Measurements from ENCODE around the gene RINT1. TPM values are rescaled to one million over a fixed set of nuclear protein-coding genes. Genes with fewer than 3 reads are reported as not detected.

The RINT1 gene
- total RNA-seq, 3 donors from 2014 or later (not counting 1 experiment from before 2014, with no cell fraction given) = 35.1 to 37.3 (median 37.0) TPM

DNA sequence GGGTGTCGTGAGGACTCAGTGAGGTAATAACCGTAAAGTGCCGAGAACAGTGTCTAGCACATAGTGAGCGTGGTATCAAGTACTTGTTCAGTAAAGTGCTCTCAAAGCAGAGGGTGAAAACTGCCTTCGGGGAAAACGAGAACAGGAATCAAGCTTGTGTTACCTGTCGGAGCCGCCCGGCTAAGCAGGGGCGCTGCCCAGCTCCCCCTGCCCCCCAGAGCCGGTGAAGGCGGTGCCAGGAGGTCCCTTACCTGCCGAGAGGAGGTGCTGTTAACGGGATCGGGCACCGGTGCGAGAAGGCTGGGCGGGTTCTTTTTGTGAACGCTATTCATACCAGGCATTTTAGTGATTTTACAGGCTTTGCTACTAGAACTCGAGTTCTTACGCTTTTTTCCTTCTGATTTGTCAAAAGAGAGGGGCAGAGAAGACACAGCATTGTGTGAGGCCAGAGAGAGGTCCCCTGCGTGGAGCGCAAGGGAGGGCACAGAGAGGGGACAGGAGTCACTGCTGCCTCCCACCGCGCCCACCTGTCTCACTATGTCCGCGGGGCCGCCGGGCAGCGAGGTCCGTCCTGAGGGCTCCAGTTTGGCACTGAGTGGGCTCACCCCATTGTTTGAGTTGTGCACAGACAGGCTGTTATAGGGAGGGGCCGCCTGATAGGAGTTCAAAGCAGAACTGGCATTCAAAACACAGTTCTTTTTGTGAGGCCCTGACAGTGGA, 81.8 kb downstream of the RINT1 start:
- no peak for DNase-seq
- intact Hi-C loops (cut with micrococcal nuclease) = no loop called here
- Mint-ChIP-seq H3K27me3 (ENCODE audit: low read depth in 2 of 2) (no peaks in the 10 kb centered on the region), H3K4me1 (no peaks in the 10 kb centered on the region), H3K4me3 (no peak overlapping the region), H3K36me3 (peaks cover 12% of the 10 kb centered on the region), H3K9me3 (no peaks in the 10 kb centered on the region), H3K27ac (no peak overlapping the region)
- H3K36me3 ChIP-seq (ENCODE audit: control insufficient read depth, insufficient read depth, low read length) = peaks cover 15% of the 10 kb centered on the region
- no peak for ATAC-seq
- TF ChIP-seq, protein P1, sequence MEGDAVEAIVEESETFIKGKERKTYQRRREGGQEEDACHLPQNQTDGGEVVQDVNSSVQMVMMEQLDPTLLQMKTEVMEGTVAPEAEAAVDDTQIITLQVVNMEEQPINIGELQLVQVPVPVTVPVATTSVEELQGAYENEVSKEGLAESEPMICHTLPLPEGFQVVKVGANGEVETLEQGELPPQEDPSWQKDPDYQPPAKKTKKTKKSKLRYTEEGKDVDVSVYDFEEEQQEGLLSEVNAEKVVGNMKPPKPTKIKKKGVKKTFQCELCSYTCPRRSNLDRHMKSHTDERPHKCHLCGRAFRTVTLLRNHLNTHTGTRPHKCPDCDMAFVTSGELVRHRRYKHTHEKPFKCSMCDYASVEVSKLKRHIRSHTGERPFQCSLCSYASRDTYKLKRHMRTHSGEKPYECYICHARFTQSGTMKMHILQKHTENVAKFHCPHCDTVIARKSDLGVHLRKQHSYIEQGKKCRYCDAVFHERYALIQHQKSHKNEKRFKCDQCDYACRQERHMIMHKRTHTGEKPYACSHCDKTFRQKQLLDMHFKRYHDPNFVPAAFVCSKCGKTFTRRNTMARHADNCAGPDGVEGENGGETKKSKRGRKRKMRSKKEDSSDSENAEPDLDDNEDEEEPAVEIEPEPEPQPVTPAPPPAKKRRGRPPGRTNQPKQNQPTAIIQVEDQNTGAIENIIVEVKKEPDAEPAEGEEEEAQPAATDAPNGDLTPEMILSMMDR (IDR thresholded peaks at IDR 0.05) = no peak
- H3K9me3 ChIP-seq (ENCODE audit: control insufficient read depth, insufficient read depth, low read length) = no peaks in the 10 kb centered on the region
- H3K27me3 ChIP-seq (ENCODE audit: control insufficient read depth, insufficient read depth, low read length) = no peaks in the 10 kb centered on the region
- no peaks in the 10 kb centered on the region for H3K4me1 ChIP-seq (ENCODE audit: control insufficient read depth, insufficient read depth, low read length)
- H3K4me3 ChIP-seq (ENCODE audit: low read length) = no peak overlapping the region
- no peak overlapping the region for H3K27ac ChIP-seq (ENCODE audit: low read length)
- WGBS (ENCODE audit: insufficient coverage) = 97% methylated on average over 32 of the region's 32 CpGs

DNA sequence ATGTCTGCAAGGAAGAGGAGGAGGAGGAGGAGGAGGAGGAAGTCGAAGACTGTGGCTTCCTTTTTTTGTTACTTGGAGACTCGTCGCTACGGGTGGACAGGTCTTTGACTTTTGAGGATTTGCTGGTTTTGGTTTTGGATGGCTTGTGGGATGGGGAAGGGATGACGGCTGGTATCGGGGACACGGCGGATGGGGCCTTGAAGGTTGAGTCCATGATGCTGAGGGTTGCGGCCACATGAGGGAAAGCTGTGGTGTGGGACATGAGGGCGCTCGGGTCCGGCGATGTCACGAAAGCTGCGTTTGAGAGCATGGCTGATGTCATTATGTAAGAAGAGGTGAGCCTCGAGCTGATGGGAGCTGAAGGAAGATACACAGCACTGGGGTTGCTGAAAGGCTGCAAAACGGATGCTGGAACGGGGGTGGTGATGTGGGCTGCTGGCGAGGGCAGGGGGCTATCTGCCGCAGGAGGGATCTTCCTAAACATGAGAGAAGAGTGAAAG, 82.4 kb downstream of the RINT1 start:
- H3K36me3 ChIP-seq (ENCODE audit: control insufficient read depth, insufficient read depth, low read length) = peaks cover 15% of the 10 kb centered on the region
- H3K36me3 Mint-ChIP-seq = peaks cover 12% of the 10 kb centered on the region
- DNase-seq = no peak

More for the DNA sequence above, 82.4 kb downstream of the RINT1 start:
- no peaks in the 10 kb centered on the region for H3K27me3 Mint-ChIP-seq (ENCODE audit: low read depth in 2 of 2)
- WGBS (ENCODE audit: insufficient coverage) = 94% methylated on average over 20 of the region's 20 CpGs
- no peak overlapping the region for H3K27ac ChIP-seq (ENCODE audit: low read length)
- H3K9me3 ChIP-seq (ENCODE audit: control insufficient read depth, insufficient read depth, low read length) = no peaks in the 10 kb centered on the region
- no peaks in the 10 kb centered on the region for H3K9me3 Mint-ChIP-seq
- H3K4me1 ChIP-seq (ENCODE audit: control insufficient read depth, insufficient read depth, low read length) = no peaks in the 10 kb centered on the region
- no peak overlapping the region for H3K4me3 Mint-ChIP-seq
- no peaks in the 10 kb centered on the region for H3K4me1 Mint-ChIP-seq
- ATAC-seq = no peak
- no peaks in the 10 kb centered on the region for H3K27me3 ChIP-seq (ENCODE audit: control insufficient read depth, insufficient read depth, low read length)
- TF ChIP-seq, protein P1 (IDR thresholded peaks at IDR 0.05) = no peak
- no peak overlapping the region for H3K4me3 ChIP-seq (ENCODE audit: low read length)
- intact Hi-C loops (cut with micrococcal nuclease) = no loop called here
- no peak overlapping the region for H3K27ac Mint-ChIP-seq

Other genes starting within 250 kb of the RINT1 start
- gene SRPK2, start 143.3 kb upstream of the RINT1 start, total RNA-seq = 100 to 1,000 TPM; 103 to 121 (median 108) TPM
- 1 to 10 TPM; 2.2 to 3.5 (median 3.4) TPM for gene PUS7, start 9.9 kb upstream of the RINT1 start, total RNA-seq
- gene EFCAB10, start 49.3 kb downstream of the RINT1 start, total RNA-seq = 1 to 10 TPM in 1 of 3 donors, under 1 TPM in 1, not detected in 1; 0.43 to 1.9 TPM